ENCODE measurements around the gene SIK3. TPM values are rescaled to one million over a fixed set of nuclear protein-coding genes. Genes with fewer than 3 reads are reported as not detected.
A peak's percentile ranks its signal among the peaks of the same experiment; 100 is the strongest.

The SIK3 gene
- total RNA-seq, 2 donors from 2014 or later = 21.4 to 26.3 TPM

DNA sequence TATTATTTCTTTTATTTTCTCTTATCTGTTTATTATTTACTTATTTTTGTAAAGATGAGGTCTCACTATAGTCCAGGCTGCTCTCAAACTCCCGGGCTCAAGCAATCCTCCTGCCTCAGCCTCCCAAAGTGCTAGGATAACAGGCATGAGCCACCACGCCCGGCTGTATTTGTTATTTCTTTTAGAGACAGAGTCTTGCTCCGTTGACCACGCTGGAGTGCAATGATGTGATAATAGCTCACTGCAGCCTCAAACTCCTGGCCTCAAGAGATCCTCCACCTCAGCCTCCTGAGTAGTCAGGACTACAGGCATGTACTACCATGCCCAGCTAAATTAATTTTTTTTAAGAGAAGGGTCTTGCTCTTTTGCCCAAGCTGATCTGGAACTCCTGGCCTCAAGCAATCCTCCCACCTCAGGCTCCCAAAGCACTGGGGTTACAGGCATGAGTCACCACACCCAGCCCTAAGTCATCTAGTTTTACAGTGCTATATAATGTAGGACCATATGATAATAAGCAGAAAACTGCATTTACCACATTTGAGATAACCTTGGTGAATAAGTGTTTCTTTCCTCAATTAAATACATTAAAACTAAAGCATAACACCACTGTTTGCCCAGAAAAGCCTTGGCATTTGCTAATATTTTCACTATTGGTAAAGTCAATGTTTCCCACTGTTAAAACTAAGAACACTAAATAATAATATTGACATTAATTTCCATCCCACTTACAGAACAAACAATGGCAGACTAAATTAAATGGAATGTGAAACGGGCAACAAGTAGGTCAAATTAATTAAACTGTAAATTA is 127.5 kb downstream of the SIK3 start:
- Mint-ChIP-seq H3K27ac (no peak overlapping the region), H3K9me3 (no peaks in the 10 kb centered on the region), H3K27me3 (ENCODE audit: low read depth) (no peaks in the 10 kb centered on the region), H3K36me3 (ENCODE audit: insufficient read depth in 2 of 2) (no peaks in the 10 kb centered on the region), H3K4me1 (ENCODE audit: low read depth) (peaks cover 11% of the 10 kb centered on the region), H3K4me3 (no peak overlapping the region)
- ATAC-seq (replicated peaks in 1 of 2) (peak; percentile 58 to 65), DNase-seq (no peak)

DNA sequence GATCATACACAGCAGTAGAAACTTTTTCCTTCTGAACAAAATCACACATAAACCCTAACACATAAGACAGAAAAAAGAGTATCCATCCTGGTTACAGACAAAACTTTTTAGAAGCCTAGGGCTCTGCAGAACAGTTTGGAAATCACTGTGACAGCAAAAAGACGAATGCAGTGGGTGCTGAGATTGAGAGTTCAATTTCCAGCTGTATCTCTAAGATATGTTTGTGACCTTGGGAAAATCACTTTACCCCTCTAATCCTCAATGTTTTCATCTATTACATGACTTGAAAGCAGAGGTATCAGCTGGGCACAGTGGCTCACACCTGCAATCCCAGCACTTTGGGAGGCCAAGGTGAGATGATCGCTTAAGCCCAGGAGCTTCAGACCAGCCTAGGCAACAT is 128.5 kb downstream of the SIK3 start:
- ATAC-seq (replicated peaks in 1 of 2) (no peak), DNase-seq (no peak)
- peak overlapping the region; percentile 13 for H3K27ac Mint-ChIP-seq
- no peaks in the 10 kb centered on the region for H3K36me3 Mint-ChIP-seq (ENCODE audit: insufficient read depth in 2 of 2)
- no peak overlapping the region for H3K4me3 Mint-ChIP-seq
- H3K9me3 Mint-ChIP-seq = no peaks in the 10 kb centered on the region
- H3K27me3 Mint-ChIP-seq (ENCODE audit: low read depth) = no peaks in the 10 kb centered on the region
- peaks cover 11% of the 10 kb centered on the region for H3K4me1 Mint-ChIP-seq (ENCODE audit: low read depth)

DNA sequence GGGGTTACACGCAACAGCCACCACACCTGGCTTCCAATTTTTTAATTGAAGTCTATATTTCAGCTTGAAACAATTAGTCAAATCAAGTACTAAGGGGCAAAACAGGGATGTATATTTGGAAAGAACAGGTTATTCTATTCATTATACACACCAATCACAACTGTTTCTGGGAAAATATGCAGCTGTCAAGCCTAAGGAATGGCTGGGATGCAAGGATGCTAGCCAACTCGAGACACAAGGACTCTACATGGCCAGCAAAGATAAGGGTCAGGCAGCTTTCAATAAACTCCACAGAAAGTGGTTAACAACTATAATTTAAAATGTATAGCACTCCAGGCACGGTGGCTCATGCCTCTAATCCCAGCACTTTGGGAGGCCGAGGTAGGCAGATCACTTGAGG is 134.0 kb downstream of the SIK3 start:
- Mint-ChIP-seq H3K4me3 (no peak overlapping the region), H3K9me3 (no peaks in the 10 kb centered on the region), H3K27me3 (ENCODE audit: low read depth) (no peaks in the 10 kb centered on the region), H3K27ac (no peak overlapping the region), H3K4me1 (ENCODE audit: low read depth) (peaks cover 5% of the 10 kb centered on the region), H3K36me3 (ENCODE audit: insufficient read depth in 2 of 2) (no peaks in the 10 kb centered on the region)
- DNase-seq (no peak), ATAC-seq (replicated peaks in 1 of 2) (no peak)

DNA sequence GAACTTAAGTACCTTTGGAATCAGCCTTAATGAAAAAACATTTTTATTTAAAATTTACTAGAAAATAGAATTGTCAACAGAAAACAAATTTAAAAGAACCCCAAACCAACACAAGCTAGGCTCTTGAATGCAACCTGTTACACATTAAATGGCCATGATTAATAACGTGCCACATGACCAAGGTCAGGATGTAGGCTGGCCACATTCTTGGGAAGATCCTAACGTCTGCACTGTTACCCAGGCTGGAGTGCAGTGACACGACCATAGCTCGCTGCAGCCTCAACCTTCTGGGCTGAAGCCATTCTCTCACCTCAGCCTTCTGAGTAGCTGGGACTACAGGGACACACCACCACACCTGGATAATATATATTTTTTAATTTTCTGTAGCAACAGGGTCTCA is 134.4 kb downstream of the SIK3 start:
- Mint-ChIP-seq H3K36me3 (ENCODE audit: insufficient read depth in 2 of 2) (no peaks in the 10 kb centered on the region), H3K4me3 (no peak overlapping the region), H3K4me1 (ENCODE audit: low read depth) (peaks cover 6% of the 10 kb centered on the region), H3K27ac (no peak overlapping the region), H3K27me3 (ENCODE audit: low read depth) (no peaks in the 10 kb centered on the region), H3K9me3 (no peaks in the 10 kb centered on the region)
- ATAC-seq (replicated peaks in 1 of 2) (no peak), DNase-seq (no peak)

DNA sequence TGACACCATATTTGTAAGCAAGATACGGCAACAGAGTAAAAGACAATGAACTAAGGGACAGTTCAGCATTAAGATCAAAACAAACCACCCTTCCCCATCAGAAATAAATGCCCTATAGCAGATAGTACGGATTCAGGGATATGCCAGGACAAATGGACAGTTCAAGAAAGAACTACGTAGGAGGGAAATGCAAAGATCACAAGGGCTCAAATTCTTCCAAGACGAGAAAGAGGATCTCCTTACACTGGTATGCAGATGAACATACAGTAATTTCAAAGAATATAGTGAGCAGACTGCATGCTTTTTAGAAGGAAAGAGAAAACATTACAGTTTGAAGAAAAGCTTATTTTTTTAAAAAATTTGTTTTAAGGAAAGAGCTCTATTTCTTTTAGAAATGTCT is 136.1 kb downstream of the SIK3 start:
- Mint-ChIP-seq H3K36me3 (ENCODE audit: insufficient read depth in 2 of 2) (no peaks in the 10 kb centered on the region), H3K4me3 (no peak overlapping the region), H3K4me1 (ENCODE audit: low read depth) (peaks cover 11% of the 10 kb centered on the region), H3K27me3 (ENCODE audit: low read depth) (no peaks in the 10 kb centered on the region), H3K27ac (no peak overlapping the region), H3K9me3 (no peaks in the 10 kb centered on the region)
- ATAC-seq (replicated peaks in 1 of 2) (no peak), DNase-seq (no peak)

DNA sequence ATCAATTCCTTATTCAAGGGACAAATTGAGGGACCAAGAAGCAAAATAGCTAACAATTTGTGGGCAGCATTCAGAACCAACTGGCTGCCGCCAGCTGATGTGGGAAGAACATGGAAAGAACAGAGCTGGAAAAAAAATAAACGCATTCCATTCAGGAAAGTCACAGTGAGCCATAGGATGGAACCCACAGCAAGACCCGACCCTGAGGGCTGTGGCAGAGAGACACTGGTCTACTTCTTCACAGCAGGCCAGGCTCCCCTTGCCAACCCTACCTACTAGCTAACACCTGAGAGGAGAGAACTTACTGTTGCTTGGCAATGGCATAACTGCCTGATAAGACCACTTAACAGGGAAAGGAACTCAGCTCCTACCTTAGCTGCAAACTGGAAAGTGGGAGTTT is 137.3 kb downstream of the SIK3 start:
- ATAC-seq (replicated peaks in 1 of 2) = no peak
- Mint-ChIP-seq H3K4me1 (ENCODE audit: low read depth) (peaks cover 23% of the 10 kb centered on the region), H3K36me3 (ENCODE audit: insufficient read depth in 2 of 2) (no peaks in the 10 kb centered on the region), H3K9me3 (no peaks in the 10 kb centered on the region), H3K27me3 (ENCODE audit: low read depth) (no peaks in the 10 kb centered on the region), H3K4me3 (no peak overlapping the region), H3K27ac (no peak overlapping the region)
- DNase-seq = no peak

DNA sequence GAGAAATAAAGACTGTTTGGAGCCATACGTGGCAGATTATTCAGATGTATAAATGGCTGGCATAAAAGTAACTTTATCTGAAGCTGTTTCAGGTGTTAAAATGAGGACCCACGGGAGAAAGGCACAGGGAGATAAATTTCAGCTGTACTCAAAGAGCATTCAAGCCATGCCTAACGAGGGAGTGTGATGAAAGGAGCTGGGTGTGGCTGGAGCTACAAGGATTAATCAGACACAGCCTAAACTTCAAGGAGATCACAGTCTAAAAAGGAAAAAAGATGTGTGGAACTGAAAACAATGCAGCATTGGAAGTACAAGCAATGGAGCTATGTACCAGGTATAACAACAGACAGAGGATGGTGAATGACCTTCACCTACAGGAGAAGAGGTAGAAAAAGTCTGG is 140.0 kb downstream of the SIK3 start:
- Mint-ChIP-seq H3K9me3 (no peaks in the 10 kb centered on the region), H3K27me3 (ENCODE audit: low read depth) (no peaks in the 10 kb centered on the region), H3K36me3 (ENCODE audit: insufficient read depth in 2 of 2) (no peaks in the 10 kb centered on the region), H3K4me3 (no peak overlapping the region), H3K4me1 (ENCODE audit: low read depth) (peaks cover 26% of the 10 kb centered on the region), H3K27ac (no peak overlapping the region)
- DNase-seq = no peak
- no peak for ATAC-seq (replicated peaks in 1 of 2)

DNA sequence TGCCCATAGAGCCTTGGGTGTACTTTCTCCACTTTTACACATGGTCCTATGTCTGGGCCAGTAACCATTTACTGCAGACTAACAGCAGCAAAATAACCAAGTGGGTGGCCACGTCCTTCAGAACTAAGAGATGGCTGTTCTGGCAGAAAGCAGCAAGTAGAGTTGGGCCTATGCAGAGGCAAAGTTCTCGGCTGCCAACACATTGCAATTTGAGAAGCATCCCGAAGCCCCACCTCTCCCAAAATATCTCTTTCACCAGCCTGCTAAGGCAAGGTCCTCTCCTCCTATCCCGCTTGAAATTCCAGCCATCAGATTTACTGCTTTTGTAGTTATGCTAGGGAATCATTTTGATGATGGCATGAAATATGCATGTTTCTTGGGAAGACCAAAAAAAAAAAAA is 142.3 kb downstream of the SIK3 start:
- no peak for ATAC-seq (replicated peaks in 1 of 2)
- Mint-ChIP-seq H3K27ac (no peak overlapping the region), H3K9me3 (no peaks in the 10 kb centered on the region), H3K4me3 (no peak overlapping the region), H3K27me3 (ENCODE audit: low read depth) (no peaks in the 10 kb centered on the region), H3K36me3 (ENCODE audit: insufficient read depth in 2 of 2) (no peaks in the 10 kb centered on the region), H3K4me1 (ENCODE audit: low read depth) (peaks cover 32% of the 10 kb centered on the region)
- DNase-seq = no peak

DNA sequence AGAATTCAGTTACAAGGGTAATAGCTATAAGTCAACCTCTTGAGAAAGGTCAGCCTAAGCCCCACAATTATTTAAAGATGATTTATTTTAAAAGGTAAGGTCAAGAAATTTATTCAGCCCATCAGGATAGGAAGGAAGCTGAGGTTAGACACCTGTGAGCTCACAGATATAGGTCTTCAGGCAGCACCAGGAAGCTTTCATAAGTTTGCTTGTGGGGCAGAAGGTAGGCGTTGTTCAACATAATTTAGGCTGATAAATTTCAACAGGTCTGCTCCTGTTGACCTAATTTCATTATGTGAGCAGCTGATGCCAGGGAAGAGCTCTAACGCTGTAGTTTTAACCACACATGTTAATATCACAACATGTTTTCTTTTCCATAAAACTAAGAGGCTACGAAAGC is 142.7 kb downstream of the SIK3 start:
- Mint-ChIP-seq H3K27me3 (ENCODE audit: low read depth) (no peaks in the 10 kb centered on the region), H3K36me3 (ENCODE audit: insufficient read depth in 2 of 2) (no peaks in the 10 kb centered on the region), H3K4me3 (no peak overlapping the region), H3K27ac (no peak overlapping the region), H3K4me1 (ENCODE audit: low read depth) (peaks cover 32% of the 10 kb centered on the region), H3K9me3 (no peaks in the 10 kb centered on the region)
- DNase-seq (no peak), ATAC-seq (replicated peaks in 1 of 2) (no peak)

DNA sequence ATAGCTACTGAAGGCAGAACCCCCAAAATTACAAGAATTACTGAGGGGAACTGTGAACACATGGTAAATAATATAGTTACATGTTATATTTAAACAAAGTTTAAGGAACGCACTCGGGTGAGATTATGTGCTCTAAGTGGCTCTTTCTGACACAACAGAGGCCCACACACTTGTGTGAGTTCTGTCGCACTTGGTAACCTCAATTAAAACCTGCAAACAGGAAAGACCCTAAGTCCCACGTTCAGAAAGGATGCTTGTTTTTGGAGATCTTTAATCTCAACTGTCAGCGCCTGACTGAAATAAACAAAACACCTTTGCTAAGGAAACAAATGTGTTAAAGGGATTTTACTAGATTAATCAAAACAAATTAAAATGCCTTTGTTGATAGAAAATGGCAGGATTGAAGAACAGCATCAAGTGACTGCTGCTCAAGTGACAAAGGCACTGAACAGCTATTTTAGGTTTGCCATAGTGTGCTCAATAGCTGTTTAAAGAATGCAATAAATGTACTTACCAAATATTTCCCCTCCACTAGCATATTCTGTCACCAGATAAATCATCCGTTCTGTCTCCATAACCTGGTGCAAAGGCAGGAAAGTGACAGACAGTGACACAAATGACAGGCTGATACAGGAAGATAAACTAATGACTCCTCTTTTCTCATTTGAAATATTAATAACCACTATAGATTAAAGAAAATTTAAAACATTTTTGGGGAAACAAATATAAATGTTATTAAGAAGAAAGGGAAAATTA is 144.5 kb downstream of the SIK3 start:
- no peaks in the 10 kb centered on the region for H3K27me3 Mint-ChIP-seq (ENCODE audit: low read depth)
- ATAC-seq (replicated peaks in 1 of 2) (no peak), DNase-seq (no peak)
- H3K9me3 Mint-ChIP-seq = no peaks in the 10 kb centered on the region
- no peak overlapping the region for H3K27ac Mint-ChIP-seq
- no peak overlapping the region for H3K4me3 Mint-ChIP-seq
- peaks cover 0 to 4% of the 10 kb centered on the region in 2 donors for H3K36me3 Mint-ChIP-seq (ENCODE audit: insufficient read depth in 2 of 2)
- peaks cover 41% of the 10 kb centered on the region for H3K4me1 Mint-ChIP-seq (ENCODE audit: low read depth)

DNA sequence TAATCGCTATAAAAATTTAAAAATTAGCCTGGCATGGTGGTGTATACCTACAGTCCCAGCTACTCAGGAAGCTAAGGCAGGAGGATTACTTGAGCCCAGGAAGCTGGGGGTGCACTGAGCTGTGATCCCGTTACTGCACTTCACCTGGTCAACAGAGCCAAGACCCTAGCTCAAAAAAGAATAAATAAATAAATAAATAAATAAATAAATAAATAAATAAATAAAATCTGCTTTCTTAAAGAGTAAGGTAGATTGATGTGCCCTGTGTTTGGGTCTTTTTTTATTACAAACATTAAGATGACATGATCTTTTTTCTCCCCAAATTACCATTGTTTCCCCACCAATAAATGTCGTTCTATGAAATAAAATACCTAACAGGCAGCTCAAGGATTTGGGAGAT is 146.5 kb downstream of the SIK3 start:
- no peak for DNase-seq
- H3K4me1 Mint-ChIP-seq (ENCODE audit: low read depth) = peaks cover 36% of the 10 kb centered on the region

DNA sequence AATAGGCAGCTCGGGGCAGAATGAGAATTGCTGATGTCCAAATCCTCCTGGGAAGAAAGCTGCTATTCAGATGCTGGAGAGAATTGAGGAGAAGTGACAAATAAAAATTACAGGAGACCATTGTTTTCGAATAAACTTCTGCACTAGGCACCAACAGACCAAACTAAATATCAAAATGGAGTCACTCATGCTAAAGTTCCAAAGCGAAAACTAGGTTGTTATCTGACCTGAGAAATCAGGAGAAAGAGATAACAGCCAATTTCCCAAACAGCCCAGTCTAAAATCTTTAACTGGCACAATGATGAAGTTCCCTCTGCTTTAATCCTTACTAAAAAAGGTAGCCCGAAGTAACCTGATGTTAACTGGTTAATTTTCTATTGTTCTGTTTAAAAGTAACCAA is 148.0 kb downstream of the SIK3 start:
- no peak overlapping the region for H3K4me3 Mint-ChIP-seq
- DNase-seq (no peak), ATAC-seq (replicated peaks in 1 of 2) (no peak)
- no peaks in the 10 kb centered on the region for H3K27me3 Mint-ChIP-seq (ENCODE audit: low read depth)
- no peaks in the 10 kb centered on the region for H3K9me3 Mint-ChIP-seq
- H3K4me1 Mint-ChIP-seq (ENCODE audit: low read depth) = peaks cover 32% of the 10 kb centered on the region
- no peak overlapping the region for H3K27ac Mint-ChIP-seq
- peaks cover 0 to 4% of the 10 kb centered on the region in 2 donors for H3K36me3 Mint-ChIP-seq (ENCODE audit: insufficient read depth in 2 of 2)

More for the DNA sequence above, 146.5 kb downstream of the SIK3 start:
- no peaks in the 10 kb centered on the region for H3K9me3 Mint-ChIP-seq
- no peak overlapping the region for H3K4me3 Mint-ChIP-seq
- no peak for ATAC-seq (replicated peaks in 1 of 2)
- no peaks in the 10 kb centered on the region for H3K27me3 Mint-ChIP-seq (ENCODE audit: low read depth)
- H3K27ac Mint-ChIP-seq = no peak overlapping the region
- H3K36me3 Mint-ChIP-seq (ENCODE audit: insufficient read depth in 2 of 2) = peaks cover 0 to 4% of the 10 kb centered on the region in 2 donors

DNA sequence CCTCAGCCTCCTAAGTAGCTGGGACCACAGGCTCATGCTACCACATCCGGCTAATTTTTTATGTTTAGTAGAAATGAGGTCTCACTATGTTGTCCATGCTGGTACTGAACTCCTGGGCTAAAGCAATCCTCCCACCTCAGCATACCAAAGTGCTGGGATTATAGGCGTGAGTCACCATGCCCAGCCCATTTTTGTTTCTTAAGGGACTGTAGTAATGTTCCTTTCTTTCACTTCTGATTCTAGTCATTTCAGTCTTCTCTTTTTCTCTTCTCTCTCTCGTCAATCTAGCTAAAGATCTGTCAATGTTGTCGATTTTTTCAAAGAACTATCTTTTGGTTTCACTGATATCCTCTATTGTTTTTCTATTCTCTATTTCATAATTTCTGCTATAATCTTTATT is 149.8 kb downstream of the SIK3 start:
- peaks cover 32% of the 10 kb centered on the region for H3K4me1 Mint-ChIP-seq (ENCODE audit: low read depth)
- ATAC-seq (replicated peaks in 1 of 2) (peak; percentile 83 to 97), DNase-seq (peak; percentile 36 to 43)
- no peak overlapping the region for H3K27ac Mint-ChIP-seq
- no peaks in the 10 kb centered on the region for H3K9me3 Mint-ChIP-seq
- H3K27me3 Mint-ChIP-seq (ENCODE audit: low read depth) = no peaks in the 10 kb centered on the region
- peak overlapping the region; percentile 1 for H3K4me3 Mint-ChIP-seq
- peaks cover 0 to 4% of the 10 kb centered on the region in 2 donors for H3K36me3 Mint-ChIP-seq (ENCODE audit: insufficient read depth in 2 of 2)
